Progenitor cell of endocrine pancreas (in vitro differentiated cells): ENCODE data around the gene GARIN3. TPM values are rescaled to one million over a fixed set of nuclear protein-coding genes. Genes with fewer than 3 reads are reported as not detected.
"Not testable (repeated sequence)": the region's sequence is repeated elsewhere in the genome, so short reads cannot be mapped to it uniquely, and the experiment has no call there.

Experiments
- DNase-seq: peaks from one replicate; pipeline ENCODE4 v3.0.0; 2021; ENCODE audit warnings: low spot score; ENCODE audit not compliant: unreplicated experiment
- H3K27ac Mint-ChIP-seq: 2 replicates; pipeline ENCODE4 v1.8.0; 2021; ENCODE audit warnings: mild to moderate bottlenecking, moderate library complexity, mixed read lengths
- H3K27me3 Mint-ChIP-seq: 2 replicates; pipeline ENCODE4 v1.8.0; 2021; ENCODE audit warnings: mixed read lengths
- H3K36me3 Mint-ChIP-seq: 2 replicates; pipeline ENCODE4 v1.8.0; 2022; ENCODE audit warnings: mixed read lengths; ENCODE audit not compliant: insufficient read depth
- H3K4me1 Mint-ChIP-seq: 2 replicates; pipeline ENCODE4 v1.8.0; 2021; ENCODE audit warnings: low read depth, mixed read lengths
- H3K4me3 Mint-ChIP-seq: 2 replicates; pipeline ENCODE4 v1.8.0; 2021; ENCODE audit warnings: low read depth, mild to moderate bottlenecking, moderate library complexity, mixed read lengths
- H3K9me3 Mint-ChIP-seq: 2 replicates; pipeline ENCODE4 v1.8.0; 2021; ENCODE audit warnings: low read depth, mixed read lengths
- total RNA-seq: library from RNA; stranded (reverse); gene quantifications from 2 replicates; pipeline ENCODE4 v1.2.1, GENCODE V29; 2021
- TF ChIP-seq, protein P1 (sequence below): fragments of 200-600 bp; sonication (generic); IDR thresholded peaks from one replicate; pipeline ENCODE4 v1.5.0; 2021; ENCODE audit warnings: antibody characterized with exemption, mild to moderate bottlenecking; ENCODE audit not compliant: unreplicated experiment

Gene GARIN3
- total RNA-seq, 1 donor from 2014 or later: not detected

- Mint-ChIP-seq H3K9me3 (no peaks in the 10 kb centered on the region), H3K36me3 (no peaks in the 10 kb centered on the region)
- no peak for DNase-seq
Measured at GRCh38 chr5:157189223-157189622, 23.2 kb upstream of the GARIN3 start.

DNA sequence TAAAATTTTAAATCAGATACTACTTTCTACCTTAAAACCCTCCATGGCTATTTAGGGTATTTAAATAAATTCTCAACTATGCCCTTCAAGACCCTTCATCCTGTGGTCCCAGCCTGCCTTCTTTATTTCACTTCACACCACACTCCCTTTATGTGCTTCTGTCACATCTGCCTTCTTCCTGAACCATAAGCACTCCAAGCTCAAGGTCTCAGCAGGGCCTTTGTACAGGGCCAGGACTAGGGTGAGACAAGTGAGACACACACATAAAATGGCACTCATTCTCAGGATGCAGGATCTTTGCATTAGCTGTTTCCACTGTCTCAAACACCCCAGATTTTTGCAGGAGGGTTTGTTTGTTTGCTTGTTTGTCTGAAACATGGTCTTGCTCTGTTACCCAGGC lies 22.2 kb upstream of the GARIN3 start:
- Mint-ChIP-seq H3K9me3 (no peaks in the 10 kb centered on the region), H3K27me3 (peaks cover 10% of the 10 kb centered on the region), H3K4me3 (no peak overlapping the region), H3K4me1 (no peaks in the 10 kb centered on the region), H3K27ac (no peak overlapping the region), H3K36me3 (no peaks in the 10 kb centered on the region)
- TF ChIP-seq, protein P1, sequence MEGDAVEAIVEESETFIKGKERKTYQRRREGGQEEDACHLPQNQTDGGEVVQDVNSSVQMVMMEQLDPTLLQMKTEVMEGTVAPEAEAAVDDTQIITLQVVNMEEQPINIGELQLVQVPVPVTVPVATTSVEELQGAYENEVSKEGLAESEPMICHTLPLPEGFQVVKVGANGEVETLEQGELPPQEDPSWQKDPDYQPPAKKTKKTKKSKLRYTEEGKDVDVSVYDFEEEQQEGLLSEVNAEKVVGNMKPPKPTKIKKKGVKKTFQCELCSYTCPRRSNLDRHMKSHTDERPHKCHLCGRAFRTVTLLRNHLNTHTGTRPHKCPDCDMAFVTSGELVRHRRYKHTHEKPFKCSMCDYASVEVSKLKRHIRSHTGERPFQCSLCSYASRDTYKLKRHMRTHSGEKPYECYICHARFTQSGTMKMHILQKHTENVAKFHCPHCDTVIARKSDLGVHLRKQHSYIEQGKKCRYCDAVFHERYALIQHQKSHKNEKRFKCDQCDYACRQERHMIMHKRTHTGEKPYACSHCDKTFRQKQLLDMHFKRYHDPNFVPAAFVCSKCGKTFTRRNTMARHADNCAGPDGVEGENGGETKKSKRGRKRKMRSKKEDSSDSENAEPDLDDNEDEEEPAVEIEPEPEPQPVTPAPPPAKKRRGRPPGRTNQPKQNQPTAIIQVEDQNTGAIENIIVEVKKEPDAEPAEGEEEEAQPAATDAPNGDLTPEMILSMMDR: no peak
- no peak for DNase-seq

More at GRCh38 chr5:157189223-157189622, 23.2 kb upstream of the GARIN3 start:
- no peak overlapping the region for H3K4me3 Mint-ChIP-seq
- H3K27me3 Mint-ChIP-seq: peaks cover 10% of the 10 kb centered on the region
- H3K4me1 Mint-ChIP-seq: no peaks in the 10 kb centered on the region
- TF ChIP-seq, protein P1: no peak
- no peak overlapping the region for H3K27ac Mint-ChIP-seq

- TF ChIP-seq, protein P1: no peak
- Mint-ChIP-seq H3K4me1 (no peaks in the 10 kb centered on the region), H3K9me3 (no peaks in the 10 kb centered on the region), H3K27ac (no peak overlapping the region), H3K36me3 (no peaks in the 10 kb centered on the region), H3K27me3 (peaks cover 10% of the 10 kb centered on the region), H3K4me3 (no peak overlapping the region)
- no peak for DNase-seq
Measured at GRCh38 chr5:157187046-157187754, 21.1 kb upstream of the GARIN3 start.

DNA sequence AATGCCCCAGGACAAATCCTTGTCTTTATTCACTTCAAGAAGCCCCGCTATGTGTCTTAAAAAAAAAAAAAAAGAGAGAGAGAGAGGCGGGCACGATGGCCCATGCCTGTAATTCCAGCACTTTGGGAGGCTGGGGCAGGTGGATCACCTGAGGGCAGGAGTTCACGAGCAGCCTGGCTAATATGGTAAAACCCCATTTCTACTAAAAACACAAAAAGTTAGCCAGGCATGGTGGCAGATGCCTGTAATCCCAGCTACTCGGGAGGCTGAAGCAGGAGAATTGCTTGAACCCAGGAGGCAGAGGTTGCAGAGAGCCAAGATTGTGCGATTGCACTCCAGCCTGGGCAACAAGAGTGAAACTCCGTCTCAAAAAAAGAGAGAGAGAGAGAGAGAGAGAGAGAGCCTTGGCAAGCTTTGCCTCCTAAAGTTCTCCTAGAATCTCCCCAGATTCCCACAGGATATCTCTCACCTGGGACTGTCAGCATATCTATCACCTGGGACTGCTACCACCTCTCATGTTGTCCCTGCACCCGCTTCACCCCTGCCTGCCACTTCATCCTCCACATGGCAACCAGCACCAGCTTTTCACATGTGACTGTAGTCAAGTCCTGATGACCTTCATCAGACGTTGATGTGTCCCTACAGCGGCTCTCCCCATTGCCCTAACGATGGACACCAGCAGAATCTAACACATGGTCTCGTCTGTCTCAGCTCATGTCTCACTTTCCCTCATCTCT lies 20.4 kb upstream of the GARIN3 start:
- Mint-ChIP-seq H3K9me3 (no peaks in the 10 kb centered on the region), H3K27me3 (peaks cover 10% of the 10 kb centered on the region), H3K27ac (no peak overlapping the region), H3K4me3 (no peak overlapping the region), H3K36me3 (no peaks in the 10 kb centered on the region), H3K4me1 (no peaks in the 10 kb centered on the region)
- TF ChIP-seq, protein P1: no peak
- DNase-seq: no peak

- H3K4me1 Mint-ChIP-seq, DNase-seq, H3K36me3 Mint-ChIP-seq, H3K4me3 Mint-ChIP-seq, H3K9me3 Mint-ChIP-seq, H3K27ac Mint-ChIP-seq: not testable (repeated sequence)
- H3K27me3 Mint-ChIP-seq: peaks cover 10% of the 10 kb centered on the region
Measured at GRCh38 chr5:157185122-157185521, 19.1 kb upstream of the GARIN3 start.
